GM15510 (cell line): ENCODE data around the gene RPS6KA2.
A peak's percentile ranks its signal among the peaks of the same experiment; 100 is the strongest.

Source experiments
- POLR2A ChIP-seq: IDR thresholded peaks from 3 replicates; pipeline ENCODE4 v1.6.1; 2011; ENCODE audit warnings: borderline replicate concordance; ENCODE audit not compliant: insufficient read length; ENCODE audit errors: extremely low read depth

RPS6KA2 gene

DNA sequence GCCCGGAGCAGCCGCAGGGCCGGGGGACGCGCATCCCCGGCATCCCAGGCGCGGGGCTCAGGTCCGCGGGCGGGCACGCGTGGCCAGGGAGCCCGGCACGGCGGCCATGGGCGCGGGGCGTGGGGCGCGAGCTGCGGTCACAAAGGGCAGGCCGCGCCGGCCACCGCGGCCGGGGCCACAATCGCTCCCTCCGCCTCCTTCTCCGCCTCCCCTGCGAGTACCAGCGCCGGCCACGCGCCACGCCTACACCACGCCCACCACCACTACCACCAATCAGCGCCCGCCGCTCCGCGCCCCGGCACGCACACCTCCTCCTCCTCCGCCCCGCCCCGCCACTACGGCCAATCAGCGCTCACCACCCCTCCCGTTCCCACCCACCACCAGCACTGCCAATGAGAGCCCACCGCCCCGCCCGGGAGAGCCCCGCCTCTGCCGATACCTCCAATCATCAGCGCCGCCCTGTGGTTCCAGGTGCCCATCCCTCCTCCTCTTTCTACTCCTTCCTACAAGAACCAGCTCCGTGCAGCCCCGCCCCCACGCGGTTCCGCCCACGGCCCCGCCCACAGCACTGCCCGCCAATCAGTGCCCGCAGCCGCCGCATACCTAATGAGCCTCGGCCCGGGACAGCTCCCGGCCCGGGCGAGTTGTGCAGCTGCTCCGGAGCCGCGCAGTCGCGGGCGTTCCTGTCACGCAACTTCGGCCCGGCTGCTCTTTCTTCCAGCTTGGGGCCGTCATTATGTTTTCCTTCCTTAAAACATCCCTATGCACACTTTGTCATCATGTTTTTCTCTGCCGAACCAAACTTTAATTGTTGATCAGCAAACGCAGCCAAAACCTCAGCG, at the start of gene RPS6KA2:
Gene RPS6KA2 (minus strand): TSS at position 219 of the 842 bp plus-strand sequence. CDS start 232 bp downstream, outside the sequence.
- TF ChIP-seq POLR2A, result peak; percentile 49

DNA sequence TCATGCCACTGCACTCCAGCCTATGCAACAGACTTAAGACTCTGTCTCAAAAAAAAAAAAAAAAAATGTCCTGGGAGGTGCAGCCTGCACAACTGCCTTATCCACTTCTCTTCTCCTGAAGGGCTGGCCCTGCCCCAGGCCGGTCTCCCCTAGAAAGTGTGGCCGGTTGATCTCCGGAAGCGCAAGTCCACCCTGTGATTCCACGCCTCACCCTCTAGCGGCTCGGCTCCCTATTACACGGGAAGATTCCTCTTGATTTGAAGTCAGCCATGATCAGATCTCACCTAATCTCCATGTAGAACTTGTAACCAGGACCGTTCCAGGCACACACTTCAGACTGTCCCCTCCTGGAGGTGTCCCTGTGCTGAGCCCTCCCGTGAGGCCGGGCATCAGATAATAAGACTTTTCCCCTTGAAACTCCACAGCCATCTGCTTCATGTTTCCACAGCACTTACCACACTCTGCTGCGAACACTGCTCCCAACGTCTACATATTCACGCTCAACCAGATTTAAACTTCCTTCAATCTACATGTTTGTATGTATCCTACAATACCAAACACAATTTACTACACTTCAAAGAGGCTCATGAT, 49.3 kb upstream of the RPS6KA2 start:
- TF ChIP-seq POLR2A, result no peak

DNA sequence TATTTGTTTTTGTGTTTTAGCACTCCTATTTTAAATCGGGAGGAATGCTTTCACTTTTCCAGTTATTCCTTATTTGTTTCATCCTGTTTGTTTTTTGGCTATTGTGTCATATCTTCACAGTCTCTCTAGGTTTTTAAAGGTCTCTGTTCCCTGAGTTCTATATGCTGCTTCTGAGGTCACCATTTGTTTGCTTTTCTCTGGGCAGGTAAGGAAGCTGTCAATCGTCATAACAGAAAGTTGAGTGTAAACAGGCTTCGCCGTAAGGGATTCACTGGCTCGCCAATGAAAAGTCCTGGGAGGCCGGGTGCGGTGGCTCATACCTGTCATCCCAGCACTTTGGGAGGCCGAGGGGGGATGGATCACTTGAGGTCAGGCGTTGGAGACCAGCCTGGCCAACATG, 48.7 kb upstream of the RPS6KA2 start:
- no peak for TF ChIP-seq POLR2A

DNA sequence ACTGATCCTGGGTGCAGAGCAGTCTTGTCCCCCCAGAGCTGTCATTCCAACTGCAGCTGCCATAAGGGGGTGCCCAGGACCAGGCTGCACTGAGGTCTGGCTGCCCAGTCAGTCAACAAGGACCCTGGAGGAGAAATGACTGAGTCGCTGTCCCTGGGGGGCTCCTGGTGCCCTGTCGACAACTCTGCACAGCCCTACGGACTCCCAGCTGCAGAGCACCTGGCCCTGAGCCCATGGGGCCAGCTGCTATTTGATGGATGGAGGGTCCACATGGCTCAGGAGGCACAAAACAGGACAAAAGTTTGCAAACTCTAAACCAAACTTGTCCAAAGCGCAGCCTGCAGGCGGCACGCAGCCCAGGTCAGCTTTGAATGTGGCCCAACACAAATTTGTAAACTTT, 46.3 kb upstream of the RPS6KA2 start:
- TF ChIP-seq POLR2A, result no peak

DNA sequence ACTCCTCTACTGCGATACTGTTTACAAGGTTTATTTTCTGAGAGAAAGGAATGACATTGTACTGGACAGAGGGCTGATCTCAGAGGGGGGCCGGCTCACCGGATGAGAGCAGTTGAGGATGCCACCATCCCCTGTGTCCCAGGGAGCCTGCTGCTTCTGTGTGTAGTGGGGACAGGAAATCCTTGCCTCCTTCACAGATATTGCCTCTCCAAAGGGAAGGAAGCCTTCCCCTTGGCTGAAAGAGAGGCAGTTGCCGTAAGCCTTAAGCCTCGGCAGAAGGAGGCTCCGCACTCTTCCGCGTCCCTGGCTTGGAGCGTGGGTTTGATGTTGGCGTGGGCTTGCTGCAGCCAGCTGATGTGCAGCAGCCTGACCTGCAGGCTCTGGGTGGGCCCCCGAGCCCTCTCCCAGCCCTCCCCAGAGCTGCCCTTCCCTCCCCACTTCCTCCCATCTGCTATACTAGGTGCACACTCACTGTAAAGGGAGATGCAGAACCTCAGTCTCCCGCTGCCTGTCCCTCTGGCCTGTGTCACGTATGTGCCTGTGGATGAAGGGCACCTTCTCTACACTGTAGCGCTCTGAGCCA, 45.7 kb upstream of the RPS6KA2 start:
- TF ChIP-seq POLR2A, result no peak

DNA sequence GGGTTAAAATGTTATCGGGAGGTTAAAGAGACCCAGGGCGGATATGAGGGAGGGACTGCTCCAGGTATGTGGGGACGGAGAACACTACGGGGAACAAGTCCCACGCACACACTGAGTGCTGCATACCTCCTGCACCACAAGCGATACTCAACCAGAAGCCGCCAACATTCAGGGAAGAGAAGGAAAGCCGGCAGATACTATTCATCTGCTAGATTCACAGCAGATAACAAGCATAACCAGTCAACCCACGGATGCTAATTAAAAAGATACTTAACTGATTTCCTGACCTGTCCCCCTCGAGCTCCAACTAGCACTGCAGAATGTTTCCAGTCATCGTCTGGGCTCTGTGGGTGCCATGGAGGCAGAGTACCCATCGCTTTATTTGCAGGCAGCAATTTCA, 45.1 kb upstream of the RPS6KA2 start:
- TF ChIP-seq POLR2A, result no peak

DNA sequence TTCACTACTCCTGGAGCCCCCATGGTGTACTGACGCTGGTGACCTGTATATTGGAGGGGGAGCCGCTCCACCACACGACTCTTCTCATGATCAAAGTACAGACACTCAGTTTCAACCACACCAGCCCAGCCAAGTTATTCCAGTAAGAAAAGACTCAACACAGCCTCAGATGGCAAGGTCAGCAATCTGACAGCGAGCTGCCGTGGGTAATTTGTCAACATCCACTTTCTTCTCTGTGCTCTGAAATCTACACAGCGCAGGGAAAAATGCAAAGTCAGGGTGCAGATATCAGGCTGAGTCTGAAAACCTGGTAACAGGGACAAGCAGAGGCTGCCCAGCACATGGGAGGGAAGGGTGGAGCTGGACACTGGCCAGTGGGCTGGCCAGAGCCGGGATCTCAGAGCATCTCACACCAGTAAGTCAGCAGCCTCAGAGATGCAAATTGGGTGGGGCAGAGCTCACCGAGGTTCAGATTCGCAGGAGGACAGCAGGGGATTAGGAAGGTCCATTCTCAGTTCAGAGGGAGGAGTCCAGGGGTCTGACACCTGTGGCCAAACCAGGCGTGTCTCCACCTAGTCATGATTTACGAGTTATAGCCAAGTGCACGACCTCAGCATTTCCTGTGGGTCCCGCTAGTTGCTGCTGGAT, 44.5 kb upstream of the RPS6KA2 start:
- TF ChIP-seq POLR2A, result no peak

DNA sequence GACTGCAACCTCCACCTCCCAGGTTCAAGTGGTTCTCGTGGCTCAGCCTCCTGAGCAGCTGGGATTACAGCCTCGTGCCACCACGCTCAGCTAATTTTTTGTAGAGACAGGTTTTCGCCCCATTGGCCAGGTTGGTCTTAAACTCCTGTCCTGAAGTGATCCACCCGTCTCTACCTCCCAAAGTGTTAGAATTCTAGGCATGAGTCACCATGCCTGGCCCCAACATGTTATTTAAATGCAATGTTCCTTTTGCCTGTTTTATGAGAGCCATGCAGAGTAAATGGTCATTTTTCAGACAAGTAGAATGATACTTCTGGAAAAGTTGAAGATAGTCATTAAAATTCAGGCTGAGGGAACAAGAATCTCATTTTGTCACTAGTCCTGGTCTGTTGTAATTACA, 43.8 kb upstream of the RPS6KA2 start:
- TF ChIP-seq POLR2A, result no peak

DNA sequence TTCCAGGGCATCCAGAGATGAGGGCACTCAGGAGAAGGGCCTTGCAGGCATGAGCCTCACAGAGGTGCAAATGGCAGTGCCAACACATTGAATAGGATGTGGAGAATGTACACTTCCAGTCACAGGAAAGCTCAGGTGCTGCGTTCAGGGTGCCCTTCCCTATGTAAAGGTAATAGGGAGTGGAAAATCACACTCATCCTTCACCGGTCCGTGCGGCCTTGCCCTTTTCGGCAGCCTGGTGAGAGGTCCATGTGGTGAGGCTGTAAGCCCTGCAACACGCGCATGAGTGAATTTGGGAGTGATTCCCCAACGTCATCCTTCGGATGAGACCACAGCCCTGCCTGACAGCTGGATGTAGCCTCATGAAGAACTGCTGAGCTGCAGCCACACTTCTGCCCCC, 43.0 kb upstream of the RPS6KA2 start:
- no peak for TF ChIP-seq POLR2A

DNA sequence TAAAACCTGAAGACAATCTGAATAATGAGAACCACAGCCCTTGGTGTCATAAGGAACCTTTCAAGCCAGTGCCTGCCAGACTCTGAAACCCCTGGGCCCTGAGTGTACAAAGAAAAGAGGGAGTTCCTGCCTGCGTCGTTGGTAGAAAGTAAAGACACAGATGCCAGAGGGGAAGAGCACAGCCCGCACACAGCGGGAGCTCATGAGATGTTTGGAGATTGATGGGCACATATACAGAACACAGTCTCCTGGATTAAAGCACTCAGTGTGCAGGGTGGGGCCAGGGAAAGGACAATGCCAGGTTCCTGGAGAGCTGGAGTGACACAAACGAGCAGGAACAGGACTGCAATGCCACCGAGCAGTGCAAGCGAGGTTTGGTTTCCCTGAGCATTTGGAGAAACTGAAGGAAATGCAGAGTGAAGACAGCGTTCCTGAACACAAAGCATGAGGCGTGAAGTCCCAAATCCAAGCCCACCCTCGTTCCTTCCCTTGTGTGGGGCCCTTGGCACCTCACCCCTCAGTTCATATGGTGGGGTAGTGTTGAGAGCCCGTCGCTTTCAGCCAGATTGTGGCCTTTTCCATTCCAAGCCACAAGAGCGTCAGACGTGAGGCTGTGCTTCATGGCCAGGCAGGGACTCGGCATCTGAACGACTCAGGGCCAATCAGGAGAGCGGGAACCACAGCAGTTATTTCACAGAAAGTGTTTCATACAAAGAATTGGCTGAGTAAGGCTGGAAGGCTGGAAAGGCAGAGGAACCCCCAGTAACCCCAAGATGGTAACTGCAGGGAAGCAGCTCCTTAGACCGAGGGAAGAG, 41.0 kb upstream of the RPS6KA2 start:
- no peak for TF ChIP-seq POLR2A

DNA sequence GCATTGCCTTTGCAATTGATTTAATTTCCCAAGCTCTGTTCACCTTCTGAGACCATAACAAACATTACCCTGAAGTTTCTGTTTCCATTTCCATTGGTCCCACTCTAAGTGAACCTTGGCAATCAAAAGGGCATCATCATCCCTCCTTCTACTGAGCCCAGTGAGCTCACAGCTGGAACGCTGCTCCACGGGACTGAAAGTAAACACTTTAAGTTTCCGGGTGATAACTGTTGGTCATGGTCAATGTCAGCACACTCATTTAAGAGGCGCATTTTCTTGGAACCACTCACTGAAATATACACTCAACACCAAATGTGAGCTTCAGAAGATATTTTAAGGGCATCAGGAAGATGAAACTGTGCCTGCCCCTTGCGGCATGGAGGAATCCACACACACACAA, 37.1 kb upstream of the RPS6KA2 start:
- TF ChIP-seq POLR2A, result no peak

DNA sequence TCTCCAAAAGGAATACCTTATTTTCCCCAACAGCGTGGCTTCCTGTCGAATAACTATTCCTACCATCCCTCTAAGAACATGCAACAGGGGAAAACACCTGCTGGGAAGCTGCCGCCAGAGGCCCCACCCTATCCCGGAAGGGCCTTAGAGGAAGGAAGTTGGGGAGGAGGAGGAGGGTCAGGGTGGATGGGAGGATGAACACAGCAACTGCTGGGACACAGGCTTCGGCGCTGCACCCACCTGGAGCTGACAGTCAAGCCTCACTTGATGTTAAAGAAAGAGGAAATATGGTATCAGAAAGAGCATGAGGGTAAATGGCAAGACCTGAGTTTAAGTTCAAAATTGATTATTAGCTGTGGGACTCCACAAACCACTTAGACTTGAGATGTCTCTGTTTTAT, 36.5 kb upstream of the RPS6KA2 start:
- no peak for TF ChIP-seq POLR2A

DNA sequence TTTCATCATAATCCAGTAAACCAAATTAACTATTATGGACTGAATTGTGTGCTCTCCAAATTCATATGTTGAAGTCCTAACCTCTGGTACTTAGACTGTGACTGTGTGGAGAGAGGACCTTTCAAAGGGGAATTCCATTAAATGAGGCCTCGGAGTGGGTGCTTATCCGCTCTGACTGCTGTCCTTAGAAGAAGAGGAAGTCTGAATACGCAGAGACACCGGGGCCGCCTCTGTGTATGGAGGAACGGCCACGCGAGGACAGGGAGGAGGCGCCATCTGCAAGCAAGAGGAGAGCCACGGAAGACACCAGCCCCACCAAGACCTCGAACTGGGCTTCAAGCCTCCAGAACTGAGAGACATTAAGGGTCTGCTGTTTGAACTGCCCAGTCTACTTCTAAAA, 35.6 kb upstream of the RPS6KA2 start:
- TF ChIP-seq POLR2A, result no peak

DNA sequence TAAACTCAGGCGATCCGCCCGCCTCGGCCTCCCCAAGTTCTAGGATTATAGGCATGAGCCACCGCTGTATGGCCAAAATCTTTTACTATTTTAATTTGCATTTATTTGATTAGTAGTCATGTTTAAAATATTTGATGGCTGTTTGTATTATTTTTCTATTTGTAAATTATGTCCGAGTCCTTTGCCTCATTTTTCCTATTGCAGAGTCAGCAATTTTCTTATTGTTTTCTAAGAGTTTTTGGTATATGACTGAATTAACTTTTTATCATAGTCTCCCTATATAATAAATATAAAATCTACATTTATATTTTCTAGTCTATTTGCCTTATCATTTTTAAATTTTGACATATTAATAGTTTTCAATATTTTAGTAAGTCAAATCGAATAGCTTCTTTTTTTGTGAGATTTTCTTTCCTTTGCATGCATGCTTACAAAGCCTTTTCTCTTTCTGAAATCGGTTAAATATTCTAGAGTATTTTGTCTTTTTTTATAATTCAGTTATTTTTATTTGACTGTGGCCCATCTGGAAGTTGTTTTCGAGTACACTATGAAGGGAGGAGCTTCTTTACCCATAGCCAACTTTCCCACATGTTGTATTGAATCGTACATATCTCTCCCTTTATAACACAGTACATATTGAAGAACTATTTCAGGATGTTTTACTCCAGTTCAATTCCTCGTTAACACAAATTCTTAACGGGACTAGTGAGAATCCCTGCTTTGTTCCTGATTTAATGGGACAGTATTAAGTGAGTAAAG, 34.5 kb upstream of the RPS6KA2 start:
- no peak for TF ChIP-seq POLR2A
